IMR-90 (cell line): Measurements from ENCODE around the gene GMNN. TPM values are rescaled to one million over a fixed set of nuclear protein-coding genes. Genes with fewer than 3 reads are reported as not detected.

Experiments
- ATAC-seq: fragments of 200-7000 bp; cut with Tn5 transposase; 2 replicates; pipeline ENCODE4 v1.9.1; 2020; ENCODE audit warnings: low read depth, mild to moderate bottlenecking, moderate library complexity
- BruUV-seq: library from RNA; stranded (reverse); fragments of 400-500 nt; replicated peaks from 2 replicates; lab custom pipeline; 2021; lab: Mats Ljungman, UMichigan
- CTCF ChIA-PET: fragments of 300-600 bp; formaldehyde crosslinking; extraction: SDS; loops from one replicate; lab custom pipeline; 2021; ENCODE audit warnings: antibody characterized with exemption; lab: Yijun Ruan, JAX
- POLR2A ChIA-PET: fragments of 300-600 bp; sonication (Branson Sonifier 250); formaldehyde crosslinking; loops from one replicate; lab custom pipeline; 2022; ENCODE audit warnings: antibody characterized with exemption; ENCODE audit not compliant: unreplicated experiment; lab: Charles Lee
- DNase-seq: peaks from one replicate; pipeline ENCODE4 v3.0.0; 2013
- H2AFZ ChIP-seq: replicated peaks from 2 replicates; pipeline ENCODE3; 2013; ENCODE audit warnings: low read length, mild to moderate bottlenecking; ENCODE audit not compliant: poor library complexity
- H2AK5ac ChIP-seq: 2 replicates; pipeline ENCODE4 v1.6.1; 2013; ENCODE audit warnings: low read depth, low read length, inconsistent platforms
- H2AK9ac ChIP-seq: replicated peaks from 2 replicates; pipeline ENCODE3; 2013; ENCODE audit warnings: mild to moderate bottlenecking, low read depth, low read length, moderate library complexity; ENCODE audit not compliant: poor library complexity
- H2BK120ac ChIP-seq: 2 replicates; pipeline ENCODE4 v1.6.1; 2013; ENCODE audit warnings: low read depth, low read length, inconsistent platforms
- H2BK15ac ChIP-seq: 3 replicates; pipeline ENCODE4 v1.6.1; 2013; ENCODE audit warnings: low read depth, low read length, inconsistent platforms
- H2BK20ac ChIP-seq: 2 replicates; pipeline ENCODE4 v1.6.1; 2013; ENCODE audit warnings: low read depth, mild to moderate bottlenecking, inconsistent platforms, low read length, moderate library complexity
- H2BK5ac ChIP-seq: 2 replicates; pipeline ENCODE4 v1.6.1; 2013; ENCODE audit warnings: mild to moderate bottlenecking, low read depth, low read length, inconsistent platforms; ENCODE audit not compliant: poor library complexity, severe bottlenecking
- H3K14ac ChIP-seq: replicated peaks from 2 replicates; pipeline ENCODE4 v1.6.1; 2013; ENCODE audit warnings: low read depth, low read length, inconsistent platforms
- H3K18ac ChIP-seq: 2 replicates; pipeline ENCODE4 v1.6.1; 2013; ENCODE audit warnings: low read depth, low read length, control low read depth
- H3K23ac ChIP-seq: 2 replicates; pipeline ENCODE4 v1.6.1; 2013; ENCODE audit warnings: low read depth, low read length, inconsistent platforms
- H3K27ac ChIP-seq: 2 replicates; pipeline ENCODE4 v1.5.1; 2013; ENCODE audit warnings: mild to moderate bottlenecking, control low read depth, low read length; ENCODE audit not compliant: insufficient read depth
- H3K27me3 ChIP-seq: 2 replicates; pipeline ENCODE4 v1.6.1; 2013; ENCODE audit warnings: low read length; ENCODE audit not compliant: control insufficient read depth, insufficient read depth
- H3K36me3 ChIP-seq: 2 replicates; pipeline ENCODE4 v1.6.1; 2013; ENCODE audit warnings: low read length, mixed read lengths; ENCODE audit not compliant: control insufficient read depth, insufficient read depth
- H3K4ac ChIP-seq: 2 replicates; pipeline ENCODE4 v1.6.1; 2013; ENCODE audit warnings: low read depth, low read length, inconsistent platforms
- H3K4me1 ChIP-seq: 2 replicates; pipeline ENCODE4 v1.6.1; 2013; ENCODE audit warnings: low read length, mixed read lengths; ENCODE audit not compliant: control insufficient read depth, insufficient read depth
- H3K4me2 ChIP-seq: 2 replicates; pipeline ENCODE4 v1.6.1; 2013; ENCODE audit warnings: low read depth, mild to moderate bottlenecking, control low read depth, low read length, moderate library complexity
- H3K4me3 ChIP-seq: 2 replicates; pipeline ENCODE4 v1.5.1; 2013; ENCODE audit warnings: low read depth, mild to moderate bottlenecking, control low read depth, low read length, moderate library complexity; ENCODE audit not compliant: insufficient read depth
- H3K56ac ChIP-seq: 2 replicates; pipeline ENCODE4 v1.6.1; 2013; ENCODE audit warnings: low read length, inconsistent platforms; ENCODE audit not compliant: insufficient read depth; ENCODE audit errors: extremely low read depth
- H3K79me1 ChIP-seq, 2 experiments: 2 replicates each; pipeline ENCODE4 v1.6.1; 2013; ENCODE audit warnings: low read length in 2 of 2, inconsistent platforms in 1 of 2, low read depth in 1 of 2
- H3K9ac ChIP-seq: 2 replicates; pipeline ENCODE4 v1.6.1; 2013; ENCODE audit warnings: low read depth, low read length, control low read depth
- H3K9me1 ChIP-seq: 2 replicates; pipeline ENCODE4 v1.6.1; 2013; ENCODE audit warnings: low read length, inconsistent platforms; ENCODE audit not compliant: insufficient read depth
- H3K9me3 ChIP-seq: 2 replicates; pipeline ENCODE4 v1.6.1; 2013; ENCODE audit warnings: low read length; ENCODE audit not compliant: control insufficient read depth, insufficient read depth
- H4K20me1 ChIP-seq: 2 replicates; pipeline ENCODE4 v1.6.1; 2013; ENCODE audit warnings: low read length, inconsistent platforms; ENCODE audit not compliant: insufficient read depth
- H4K5ac ChIP-seq: 2 replicates; pipeline ENCODE4 v1.6.1; 2013; ENCODE audit warnings: mild to moderate bottlenecking, low read depth, low read length, control low read depth
- H4K8ac ChIP-seq, 2 experiments: 2 replicates each; pipeline ENCODE4 v1.6.1; 2013; ENCODE audit warnings: low read depth in 2 of 2, low read length in 2 of 2, control low read depth in 1 of 2, inconsistent platforms in 1 of 2
- H4K91ac ChIP-seq: 2 replicates; pipeline ENCODE4 v1.6.1; 2013; ENCODE audit warnings: low read depth, low read length, inconsistent platforms; ENCODE audit not compliant: insufficient read depth
- CTCF ChIP-seq: conservative IDR thresholded peaks from 2 replicates; pipeline ENCODE4 v1.5.1; 2012; ENCODE audit warnings: mild to moderate bottlenecking, low read depth, low read length, improper control_type of control experiment
- WGBS, 2 experiments: methylation state at CpG; one replicate each; pipeline versions ENCODE4 v1.1.5 to v1.1.7; 2013; ENCODE audit warnings: missing lambda C conversion rate in 2 of 2; ENCODE audit not compliant: insufficient read length in 1 of 2; ENCODE audit errors: extremely low coverage in 2 of 2; 5-methylcytosine and 5-hydroxymethylcytosine counted together
- dilution Hi-C: fragments of 300-500 bp; cut with HindIII; formaldehyde crosslinking; loops from one replicate; pipeline ENCODE4 v1.14.3; 2018; ENCODE audit warnings: low sequenced_read_pairs; ENCODE audit not compliant: unreplicated experiment
- in situ Hi-C: fragments of 300-500 bp; cut with MboI; formaldehyde crosslinking; loops from 3 replicates; pipeline ENCODE4 v1.14.3; 2019; ENCODE audit warnings: low sequenced_read_pairs, inconsistent platforms, mixed read lengths
- intact Hi-C: fragments of 100-400 bp; cut with micrococcal nuclease; formaldehyde crosslinking; loops from 2 replicates; pipeline ENCODE4 v1.10.0; 2022
- polyA plus RNA-seq, 3 experiments: library from polyadenylated mRNA; depleted of rRNA; stranded (reverse); fragments of >200 nt; gene quantifications; 2 replicates each; pipeline ENCODE4 v1.2.3, GENCODE V29; 2012; ENCODE audit warnings: low replicate concordance in 1 of 3
- total RNA-seq: library from RNA; depleted of rRNA; stranded (reverse); fragments of >200 nt; gene quantifications from 2 replicates; pipeline ENCODE4 v1.2.3, GENCODE V29; 2012

The GMNN gene
- total and polyA plus RNA-seq, 2 of the 4 experiments (the other 2 are of a cell fraction): 19.7 to 22.2 TPM

- 0 out of 2 replicates have a peak, but pooled peaks cover 2% of the 10 kb centered on the region for H3K9me1 ChIP-seq
- no peak overlapping the region for H3K27ac ChIP-seq
- in situ Hi-C loops (no loop called here), intact Hi-C loops (no loop called here), dilution Hi-C loops (no loop called here)
- H3K4ac ChIP-seq: no peak overlapping the region
- no peak overlapping the region for H4K8ac ChIP-seq
- ChIA-PET POLR2A (no interaction called here), CTCF (no interaction called here)
- H3K56ac ChIP-seq: no peak overlapping the region
- no peak overlapping the region for H4K91ac ChIP-seq
- H3K23ac ChIP-seq: no peak overlapping the region
- H3K4me1 ChIP-seq: peaks cover 7% of the 10 kb centered on the region
- ATAC-seq (no peak), DNase-seq (no peak)
- no peak overlapping the region for H3K14ac ChIP-seq
- no peak overlapping the region for H3K18ac ChIP-seq
- H4K20me1 ChIP-seq: no peaks in the 10 kb centered on the region
- H3K9ac ChIP-seq: no peak overlapping the region
- no peak overlapping the region for H2BK15ac ChIP-seq
- H3K9me3 ChIP-seq: no peaks in the 10 kb centered on the region
- H3K79me1 ChIP-seq: no peaks in the 10 kb centered on the region
- no peak overlapping the region for H2BK120ac ChIP-seq
- WGBS, 2 experiments: no CpG with 5 or more reads among the region's 2 CpGs
- H3K36me3 ChIP-seq: peaks cover 8% of the 10 kb centered on the region; the same call in 1 of the 2 replicates
- H2AK9ac ChIP-seq: no peak overlapping the region
- no peak overlapping the region for H3K4me2 ChIP-seq
- no peak overlapping the region for H2AK5ac ChIP-seq
- H2AFZ ChIP-seq: no peak overlapping the region
- no peak overlapping the region for H4K5ac ChIP-seq
- no peaks in the 10 kb centered on the region for H3K27me3 ChIP-seq
- no peak overlapping the region for H2BK20ac ChIP-seq
- H2BK5ac ChIP-seq: no peak overlapping the region
- BruUV-seq: no TSS peak
- TF ChIP-seq CTCF: no peak
- no peak overlapping the region for H3K4me3 ChIP-seq
Measured at GRCh38 chr6:24823185-24823584, 48.4 kb downstream of the GMNN start.
